Central memory CD4-positive, alpha-beta T cell (primary cell): Measurements from ENCODE around the gene QSER1.

Experiments
- DNase-seq: peaks from one replicate; pipeline ENCODE4 v3.0.0; 2022

QSER1 gene

DNA sequence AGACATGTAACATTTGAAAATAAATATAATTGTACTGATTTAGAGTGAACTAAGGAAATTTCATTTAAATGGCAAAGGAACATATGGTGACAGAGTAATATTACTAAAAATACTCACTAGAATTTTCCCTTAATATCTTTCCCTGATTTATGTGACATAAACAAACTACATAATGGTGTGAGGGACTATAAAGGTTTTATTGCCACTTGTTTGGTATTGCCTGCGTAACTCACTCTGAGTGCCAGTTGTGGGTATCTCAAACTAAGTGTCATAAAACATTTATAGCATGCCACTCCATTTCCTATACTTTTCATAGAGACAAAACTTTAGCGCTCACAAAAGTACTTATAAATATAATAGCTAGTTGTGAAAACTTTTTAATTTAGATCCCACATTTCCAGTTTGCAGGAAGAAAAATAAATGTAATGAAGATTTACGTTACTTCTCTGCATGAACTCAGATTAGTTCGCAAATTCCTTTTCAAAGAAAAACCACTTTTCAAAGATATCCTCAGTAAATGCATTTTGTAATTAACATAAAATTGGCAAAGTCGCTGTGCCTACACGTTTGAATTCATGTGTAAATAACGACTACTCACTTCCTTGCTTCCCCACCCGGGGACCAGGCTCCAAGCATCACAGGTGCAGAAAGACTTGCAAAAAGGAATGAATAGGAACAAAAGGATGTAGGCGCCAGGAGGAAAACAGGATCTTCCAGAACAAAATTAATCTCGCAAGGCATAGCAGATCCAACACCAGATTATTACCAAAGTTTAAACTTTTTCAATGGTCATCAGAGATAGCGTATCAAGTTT is 1.6 kb upstream of the QSER1 start:
- DNase-seq, result no peak

GRCh38 chr11:32891657-32892354 is 805 bp upstream of the QSER1 start:
- no peak for DNase-seq

DNA sequence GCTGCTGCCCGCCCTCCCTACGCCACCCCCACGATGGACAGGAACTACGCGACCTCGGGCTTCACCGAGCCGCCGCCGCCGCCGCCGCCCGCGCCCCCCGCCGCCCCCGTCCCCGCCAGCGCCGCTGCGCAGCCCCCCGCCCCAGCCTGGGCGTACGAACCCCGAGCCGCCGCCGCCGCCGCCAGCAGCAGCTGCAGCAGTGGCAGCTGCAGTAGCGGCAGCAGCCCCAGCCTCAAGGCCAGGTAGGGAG is 407 bp downstream of the QSER1 start:
- DNase-seq, result no peak

DNA sequence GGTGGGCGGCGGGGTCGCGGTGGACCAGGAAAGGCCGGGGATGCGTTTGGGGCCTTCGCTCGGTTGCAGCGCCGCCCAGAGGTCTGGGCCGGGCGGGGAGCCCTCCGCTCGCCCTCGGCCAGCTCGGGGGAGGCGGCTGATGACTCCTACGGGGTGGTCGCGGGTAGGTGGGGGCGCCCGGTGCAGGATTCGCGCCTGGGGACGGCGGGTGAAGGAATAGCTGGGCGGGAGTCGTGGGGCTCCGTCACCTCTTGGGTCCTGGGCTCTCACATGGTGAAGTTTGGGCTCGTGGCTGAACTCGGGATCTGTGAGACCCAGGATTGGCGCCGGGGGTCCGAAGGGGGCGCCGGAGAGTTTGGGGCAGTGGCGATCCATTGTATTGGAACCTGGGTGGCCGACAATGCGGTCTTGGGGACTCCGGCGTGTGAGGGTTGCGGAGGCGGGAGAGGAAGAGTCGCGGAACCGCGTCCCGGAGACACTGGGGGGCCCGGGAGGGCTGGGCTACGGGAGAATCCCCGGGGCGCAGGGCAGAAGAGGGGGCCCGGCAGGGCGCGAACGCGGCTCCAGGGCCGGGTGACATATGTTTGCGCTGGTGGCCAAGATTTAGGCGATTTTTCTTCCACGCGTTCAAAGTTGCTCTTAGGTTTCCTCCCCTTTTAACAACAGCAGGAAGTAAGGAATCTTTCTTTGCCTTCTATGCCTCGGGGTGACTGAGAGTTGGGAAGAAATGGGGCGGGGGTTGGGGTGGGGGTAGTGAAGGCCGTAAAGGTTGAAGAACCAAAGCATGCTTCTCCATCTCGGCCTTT is 935 bp downstream of the QSER1 start:
- peak; percentile 35 for DNase-seq

DNA sequence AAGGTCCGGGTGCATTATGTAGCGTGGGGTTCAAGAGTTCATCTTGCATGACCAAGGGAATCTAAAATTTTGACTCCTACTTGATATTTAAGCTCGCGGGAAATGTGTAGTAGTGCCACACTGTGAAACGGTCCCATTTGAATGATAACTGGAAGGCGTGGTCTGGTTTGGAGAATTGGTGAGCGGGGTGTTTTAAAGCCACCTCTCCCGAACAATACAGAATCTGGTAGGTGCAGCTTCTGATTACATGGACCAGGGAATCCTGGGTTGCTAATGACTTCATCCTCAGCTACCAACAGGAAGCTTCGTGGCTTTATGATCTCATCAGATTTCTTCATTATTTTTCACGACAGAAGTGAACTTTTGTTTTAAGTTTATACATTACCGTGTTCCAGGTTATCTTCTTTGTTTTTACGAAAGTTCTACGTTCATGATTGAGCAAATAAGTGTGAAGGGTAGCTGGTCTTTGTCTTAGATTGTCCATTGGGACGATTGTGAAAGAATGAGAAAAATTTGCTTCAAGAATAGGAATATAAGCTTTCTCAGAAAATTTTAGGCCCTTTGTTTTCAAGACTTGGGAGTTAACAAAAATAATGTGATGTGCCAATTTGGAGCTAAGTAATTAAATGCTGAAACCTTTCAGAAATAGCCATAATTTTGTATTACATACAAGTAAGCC is 1.7 kb downstream of the QSER1 start:
- DNase-seq, result peak; percentile 17

DNA sequence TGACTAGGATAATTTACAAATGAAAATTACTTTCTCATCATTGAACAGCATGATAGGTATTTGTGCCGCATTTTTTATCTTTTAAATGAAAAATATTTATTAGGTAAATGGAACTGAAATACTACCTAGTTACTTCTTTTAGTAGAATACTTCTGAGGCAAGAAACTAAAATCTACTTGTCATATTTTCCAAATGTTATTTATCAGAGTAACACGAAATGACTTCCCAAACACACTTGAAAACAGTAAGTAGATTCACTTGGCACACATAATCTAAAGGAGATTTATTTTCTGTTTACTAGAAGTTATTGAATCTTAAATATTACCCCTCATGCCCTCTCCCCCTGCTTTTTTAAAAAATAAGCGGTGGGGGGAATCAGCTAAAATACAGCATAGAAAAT is 2.3 kb downstream of the QSER1 start:
- no peak for DNase-seq

DNA sequence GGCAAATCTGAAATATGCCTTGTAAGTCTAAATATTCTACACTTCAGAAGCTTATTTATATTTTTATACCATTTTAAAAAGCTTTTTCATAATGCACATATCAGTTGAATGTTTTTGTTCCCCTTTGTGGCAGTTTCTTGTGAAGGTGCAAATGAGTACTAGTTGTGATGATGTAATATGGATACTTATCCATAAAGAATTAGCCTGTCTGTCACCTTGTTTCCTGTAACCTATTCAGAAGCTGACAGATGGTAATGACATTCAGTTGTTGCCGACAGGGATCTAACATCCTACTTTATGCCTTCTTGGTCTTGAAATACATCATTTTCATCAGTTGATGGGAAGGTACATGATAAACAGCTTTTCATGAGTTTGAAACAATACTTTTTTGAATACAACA is 2.9 kb downstream of the QSER1 start:
- DNase-seq, result no peak

DNA sequence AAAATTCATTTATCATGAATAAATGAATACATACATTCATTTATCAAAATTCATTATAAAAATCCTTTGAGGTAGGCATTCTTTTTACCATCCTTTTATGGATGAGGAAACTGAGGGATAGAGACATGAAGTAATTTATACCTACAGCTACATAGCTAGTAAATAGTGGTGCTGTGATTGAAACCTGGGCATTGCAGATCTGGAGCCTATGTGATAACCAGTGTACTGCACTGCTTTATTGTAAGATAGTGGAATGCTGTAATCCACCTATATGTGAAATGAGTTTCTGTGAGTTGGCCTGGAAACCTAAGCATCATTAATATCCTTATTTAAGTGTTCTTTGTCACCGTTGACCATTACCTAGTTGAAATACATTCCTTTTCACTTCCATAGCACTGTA is 4.5 kb downstream of the QSER1 start:
- DNase-seq, result no peak

GRCh38 chr11:32899438-32899837 is 6.8 kb downstream of the QSER1 start:
- no peak for DNase-seq

DNA sequence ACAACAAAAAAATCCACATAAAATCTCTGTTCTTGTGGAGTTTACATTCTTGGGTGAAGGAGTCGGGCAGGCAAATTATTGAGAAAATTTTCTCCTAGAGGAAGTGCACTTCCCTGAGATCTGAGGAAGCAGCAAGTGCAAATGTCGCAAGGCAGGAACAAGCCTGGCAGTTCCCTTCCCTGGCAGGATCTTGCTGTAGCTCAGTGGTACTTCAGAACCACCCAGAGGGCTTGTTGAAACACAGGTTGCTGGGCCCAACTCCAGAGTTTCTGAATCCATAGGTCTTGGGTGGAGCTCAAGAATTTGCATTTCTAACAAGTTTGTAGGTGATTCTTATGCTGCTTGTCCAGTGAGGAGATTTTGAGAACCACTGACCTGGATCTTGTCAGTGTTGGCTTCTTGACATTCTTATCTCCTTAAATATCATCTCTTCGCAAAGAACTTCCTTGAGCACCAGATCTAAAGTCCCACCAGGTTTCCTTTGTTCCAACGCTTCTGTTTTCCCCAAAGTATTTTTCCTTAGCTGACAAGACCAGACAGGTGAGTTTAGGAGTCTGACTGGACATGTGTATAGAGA is 9.6 kb downstream of the QSER1 start:
- DNase-seq, result no peak

GRCh38 chr11:32905028-32905667 is 12.5 kb downstream of the QSER1 start:
- DNase-seq, result no peak

DNA sequence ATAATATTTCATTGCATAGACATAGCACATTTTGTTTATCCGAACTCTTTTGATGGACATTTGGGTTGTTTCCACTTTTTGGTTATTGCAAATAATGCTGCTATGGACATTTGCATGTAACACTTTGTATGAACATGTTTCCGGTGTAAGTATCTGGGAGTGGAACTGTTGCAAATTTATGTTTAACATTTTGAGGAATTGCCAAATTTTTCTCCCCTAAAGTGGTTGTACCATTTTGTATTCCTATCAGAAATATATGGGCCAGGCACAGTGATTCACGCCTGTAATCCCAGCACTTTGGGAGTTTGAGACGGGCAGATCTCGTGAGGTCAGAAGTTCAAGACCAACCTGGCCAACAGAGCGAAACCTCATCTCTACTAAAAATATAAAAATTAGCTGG is 16.0 kb downstream of the QSER1 start:
- DNase-seq, result no peak

- no peak for DNase-seq
These were observed 18.8 kb downstream of the QSER1 start for GRCh38 chr11:32911413-32911812.

DNA sequence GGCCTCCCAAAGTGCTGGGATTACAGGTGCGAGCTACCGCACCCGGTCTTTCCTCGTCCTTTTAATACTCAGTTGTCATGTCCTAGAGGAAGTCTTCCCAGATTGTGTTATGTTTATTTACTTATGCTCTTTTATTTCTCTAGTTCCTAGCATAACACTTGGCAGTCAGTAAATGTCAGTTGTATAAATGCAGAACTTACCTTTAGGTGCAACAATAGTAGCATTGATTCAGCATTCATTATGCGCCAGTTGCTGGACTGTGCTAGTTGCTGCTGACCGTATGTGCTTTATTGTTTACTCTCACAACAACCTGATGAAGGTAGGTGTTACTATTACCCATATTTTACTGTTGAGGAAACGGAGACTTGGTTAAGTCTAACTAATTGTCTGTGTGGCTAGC is 20.8 kb downstream of the QSER1 start:
- DNase-seq, result no peak

GRCh38 chr11:32916361-32916760 is 23.8 kb downstream of the QSER1 start:
- DNase-seq, result no peak

DNA sequence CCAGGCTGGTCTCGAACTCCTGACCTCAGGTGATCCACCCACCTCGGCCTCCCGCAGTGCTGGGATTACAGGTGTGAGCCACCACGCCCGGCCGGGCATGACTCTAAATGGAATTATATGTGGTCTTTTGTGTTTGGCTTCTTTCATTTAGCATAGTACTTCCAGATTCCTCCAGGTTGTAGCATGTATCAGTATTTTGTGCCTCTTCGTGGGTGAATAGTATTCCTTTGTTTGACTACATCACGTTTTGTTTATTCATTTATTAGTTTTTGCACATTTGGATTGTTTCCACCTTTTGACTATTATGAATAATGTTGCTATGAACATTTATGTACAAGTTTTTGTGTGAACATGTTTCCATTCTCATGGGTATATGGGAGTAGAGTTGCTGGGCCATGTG is 24.4 kb downstream of the QSER1 start:
- no peak for DNase-seq

DNA sequence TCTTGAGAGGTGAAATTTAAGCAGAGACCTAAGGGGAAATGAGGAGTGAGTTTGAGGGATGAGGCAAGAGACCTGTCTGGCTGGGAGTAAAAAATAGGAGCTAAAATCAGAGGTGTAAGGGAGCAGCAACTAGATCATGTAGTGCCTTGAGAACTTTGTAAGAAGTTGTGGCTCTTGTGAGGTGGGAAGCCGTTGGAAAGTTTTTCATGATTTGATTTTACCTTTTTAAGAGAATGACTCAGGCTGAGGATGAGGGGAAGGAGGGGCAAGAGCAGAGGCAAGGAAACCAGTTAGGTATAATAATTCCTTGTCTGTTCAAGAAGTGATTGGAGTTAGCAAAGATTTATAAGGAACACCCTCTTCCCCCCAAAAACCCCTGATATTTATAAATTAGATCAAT is 25.8 kb downstream of the QSER1 start:
- DNase-seq, result no peak

- DNase-seq, result no peak
These were observed 26.7 kb downstream of the QSER1 start for GRCh38 chr11:32919338-32919737.

GRCh38 chr11:32920570-32920969 is 28.0 kb downstream of the QSER1 start:
- DNase-seq, result no peak

GRCh38 chr11:32921204-32921603 is 28.6 kb downstream of the QSER1 start:
- DNase-seq, result no peak

DNA sequence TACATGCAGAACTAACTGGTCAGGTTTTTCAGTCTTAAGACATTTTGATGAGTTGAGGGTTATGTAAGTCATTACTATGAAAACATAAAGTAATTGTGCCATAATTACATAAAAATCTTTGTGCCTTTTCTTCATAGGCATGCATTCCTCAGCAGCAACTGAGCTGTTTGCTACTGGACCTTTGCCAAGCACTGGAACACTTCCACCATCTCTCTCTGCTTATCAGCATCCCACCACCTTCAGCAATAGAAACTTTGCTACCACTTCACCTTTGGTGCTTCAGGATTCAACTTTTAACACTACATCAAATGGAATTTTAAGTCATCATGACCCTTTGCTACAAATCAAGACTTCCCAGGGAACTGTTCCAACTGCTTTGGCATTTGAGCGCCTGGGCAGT is 39.0 kb downstream of the QSER1 start:
- no peak for DNase-seq

- DNase-seq, result no peak
These were observed 39.6 kb downstream of the QSER1 start for GRCh38 chr11:32932196-32932595.
